Panc1 (cell line): ENCODE measurements around the gene MYEOV. TPM values are rescaled to one million over a fixed set of nuclear protein-coding genes. Genes with fewer than 3 reads are reported as not detected.

Experiments
- ATAC-seq: fragments of 200-7000 bp; cut with Tn5 transposase; 2 replicates; pipeline ENCODE4 v1.9.1; 2020; ENCODE audit warnings: mild to moderate bottlenecking, moderate library complexity
- BruUV-seq: library from RNA; stranded (reverse); fragments of 400-500 nt; replicated peaks from 2 replicates; lab custom pipeline; 2021; lab: Mats Ljungman, UMichigan
- CTCF ChIA-PET: fragments of 300-600 bp; sonication (Branson Sonifier 250); formaldehyde crosslinking; loops from one replicate; lab custom pipeline; 2022; ENCODE audit warnings: antibody characterized with exemption; lab: Charles Lee
- POLR2A ChIA-PET: fragments of 300-600 bp; sonication (Branson Sonifier 250); formaldehyde crosslinking; loops from one replicate; lab custom pipeline; 2022; ENCODE audit warnings: antibody characterized with exemption; lab: Charles Lee
- DNase-seq: peaks from one replicate; pipeline ENCODE4 v3.0.0-alpha.2; 2010; ENCODE audit warnings: low read depth, low spot score
- H3K27ac ChIP-seq: 2 replicates; pipeline ENCODE4 v1.5.1; 2011; ENCODE audit warnings: mild to moderate bottlenecking, low read length, inconsistent platforms
- H3K27me3 ChIP-seq: fragments of 200-500 bp; sonication (Bioruptor generic); 2 replicates; pipeline ENCODE4 v1.6.0; 2014; ENCODE audit warnings: low read length, inconsistent platforms; ENCODE audit not compliant: control insufficient read depth, insufficient read depth
- H3K36me3 ChIP-seq: fragments of 200-500 bp; sonication (Bioruptor generic); 2 replicates; pipeline ENCODE4 v1.5.1; 2014; ENCODE audit warnings: inconsistent platforms, mild to moderate bottlenecking, low read length, moderate library complexity; ENCODE audit not compliant: control insufficient read depth, insufficient read depth
- H3K4me1 ChIP-seq: 2 replicates; pipeline ENCODE4 v1.5.1; 2011; ENCODE audit warnings: inconsistent platforms, mild to moderate bottlenecking, low read length, moderate library complexity; ENCODE audit not compliant: control insufficient read depth, insufficient read depth
- H3K4me3 ChIP-seq, 2 experiments: 2 replicates each; pipeline ENCODE4 v1.5.1; 2011 to 2012; ENCODE audit warnings: low read depth in 2 of 2, low read length in 2 of 2, mild to moderate bottlenecking in 2 of 2, inconsistent platforms in 1 of 2, moderate library complexity in 1 of 2
- H3K9me3 ChIP-seq: fragments of 200-500 bp; sonication (Bioruptor generic); 2 replicates; pipeline ENCODE4 v1.5.1; 2014; ENCODE audit warnings: low read depth, mild to moderate bottlenecking, inconsistent platforms, low read length, moderate library complexity; ENCODE audit not compliant: control insufficient read depth, insufficient read depth
- POLR2AphosphoS5 ChIP-seq: IDR thresholded peaks from 2 replicates; pipeline ENCODE4 v1.6.1; 2012; ENCODE audit warnings: mild to moderate bottlenecking, low read depth, low read length, moderate library complexity
- SIN3A ChIP-seq: IDR thresholded peaks from 2 replicates; pipeline ENCODE4 v1.6.1; 2012; ENCODE audit warnings: low read depth, mild to moderate bottlenecking, low read length, moderate library complexity, borderline replicate concordance; ENCODE audit not compliant: insufficient read depth
- TCF7L2 ChIP-seq: IDR thresholded peaks from 2 replicates; pipeline ENCODE4 v1.6.1; 2011; ENCODE audit warnings: mild to moderate bottlenecking, low read depth, low read length, inconsistent platforms
- in situ Hi-C: cut with HindIII; loops from 2 replicates; pipeline ENCODE4 v1.10.0; 2016; ENCODE audit warnings: low sequenced_read_pairs, low pct_unique_long_range_greater_than_20kb
- intact Hi-C: fragments of 100-400 bp; cut with micrococcal nuclease; formaldehyde crosslinking; loops from one replicate; pipeline ENCODE4 v1.10.0; 2022; ENCODE audit not compliant: unreplicated experiment
- total RNA-seq: library from RNA; stranded (reverse); gene quantifications from one replicate; pipeline ENCODE4 v1.2.1, GENCODE V29; 2021; ENCODE audit not compliant: unreplicated experiment
- TF ChIP-seq, protein P1 (sequence below): fragments of 450-650 bp; IDR thresholded peaks from 2 replicates; pipeline ENCODE4 v1.5.1; 2017; ENCODE audit warnings: mild to moderate bottlenecking
- TF ChIP-seq, protein P2 (sequence below), 2 experiments: IDR thresholded peaks; 2 replicates each; pipeline ENCODE4 v1.6.1; 2011 to 2012; ENCODE audit warnings: low read depth in 2 of 2, control low read depth in 1 of 2, low read length in 1 of 2, mild to moderate bottlenecking in 1 of 2, moderate library complexity in 1 of 2; ENCODE audit not compliant: insufficient read depth in 1 of 2

MYEOV gene
- total RNA-seq, 1 experiment from 2014 or later: 69.8 TPM

DNA sequence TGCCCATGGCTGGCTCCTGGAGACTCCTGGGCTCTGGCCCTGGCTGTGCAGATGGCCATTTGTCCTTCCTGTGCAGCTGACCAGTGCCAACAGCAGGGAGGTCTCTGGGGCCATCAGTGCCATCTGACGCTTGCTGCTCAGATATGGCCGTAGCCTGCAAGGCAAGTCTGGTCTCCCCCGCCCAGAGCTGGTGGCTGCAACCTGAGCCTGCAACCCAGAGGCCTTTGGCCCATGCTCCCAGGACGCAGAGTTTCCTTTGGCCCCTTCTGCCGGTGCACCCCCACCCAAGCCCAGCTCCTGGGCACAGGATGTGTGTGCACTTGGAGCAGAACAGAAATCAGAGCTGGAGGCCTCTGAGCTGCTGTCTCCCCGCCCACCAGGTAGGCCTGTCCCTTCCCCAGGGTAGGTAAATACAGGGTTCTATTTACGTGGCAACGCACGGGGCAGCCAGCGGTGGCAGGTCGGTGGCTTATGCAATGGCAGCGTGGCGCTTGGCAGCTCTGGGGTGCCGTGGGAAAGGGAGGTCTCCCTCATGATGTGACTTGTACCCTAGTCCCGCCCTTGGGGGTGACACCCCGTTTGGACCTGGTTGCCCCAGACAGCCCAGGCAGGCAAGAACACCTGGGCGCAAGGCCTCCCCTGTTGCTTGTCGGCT lies 21.0 kb upstream of the MYEOV start:
- DNase-seq (no peak), ATAC-seq (no peak)
- CTCF ChIA-PET: interaction anchor here (0.6 kb wide), 1 partner anchor 33 kb away, joined by 15 read pairs; no protein-coding TSS in a partner anchor
- Histone ChIP-seq H3K4me3 (no peak overlapping the region), H3K27me3 (no peaks in the 10 kb centered on the region), H3K4me1 (peaks cover 13% of the 10 kb centered on the region), H3K27ac (no peak overlapping the region), H3K9me3 (no peaks in the 10 kb centered on the region), H3K36me3 (no peaks in the 10 kb centered on the region)
- TF ChIP-seq TCF7L2: no peak
- TF ChIP-seq SIN3A: no peak
- no peak for TF ChIP-seq POLR2AphosphoS5
- TF ChIP-seq, protein P1, sequence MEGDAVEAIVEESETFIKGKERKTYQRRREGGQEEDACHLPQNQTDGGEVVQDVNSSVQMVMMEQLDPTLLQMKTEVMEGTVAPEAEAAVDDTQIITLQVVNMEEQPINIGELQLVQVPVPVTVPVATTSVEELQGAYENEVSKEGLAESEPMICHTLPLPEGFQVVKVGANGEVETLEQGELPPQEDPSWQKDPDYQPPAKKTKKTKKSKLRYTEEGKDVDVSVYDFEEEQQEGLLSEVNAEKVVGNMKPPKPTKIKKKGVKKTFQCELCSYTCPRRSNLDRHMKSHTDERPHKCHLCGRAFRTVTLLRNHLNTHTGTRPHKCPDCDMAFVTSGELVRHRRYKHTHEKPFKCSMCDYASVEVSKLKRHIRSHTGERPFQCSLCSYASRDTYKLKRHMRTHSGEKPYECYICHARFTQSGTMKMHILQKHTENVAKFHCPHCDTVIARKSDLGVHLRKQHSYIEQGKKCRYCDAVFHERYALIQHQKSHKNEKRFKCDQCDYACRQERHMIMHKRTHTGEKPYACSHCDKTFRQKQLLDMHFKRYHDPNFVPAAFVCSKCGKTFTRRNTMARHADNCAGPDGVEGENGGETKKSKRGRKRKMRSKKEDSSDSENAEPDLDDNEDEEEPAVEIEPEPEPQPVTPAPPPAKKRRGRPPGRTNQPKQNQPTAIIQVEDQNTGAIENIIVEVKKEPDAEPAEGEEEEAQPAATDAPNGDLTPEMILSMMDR: no peak
- TF ChIP-seq, protein P2, sequence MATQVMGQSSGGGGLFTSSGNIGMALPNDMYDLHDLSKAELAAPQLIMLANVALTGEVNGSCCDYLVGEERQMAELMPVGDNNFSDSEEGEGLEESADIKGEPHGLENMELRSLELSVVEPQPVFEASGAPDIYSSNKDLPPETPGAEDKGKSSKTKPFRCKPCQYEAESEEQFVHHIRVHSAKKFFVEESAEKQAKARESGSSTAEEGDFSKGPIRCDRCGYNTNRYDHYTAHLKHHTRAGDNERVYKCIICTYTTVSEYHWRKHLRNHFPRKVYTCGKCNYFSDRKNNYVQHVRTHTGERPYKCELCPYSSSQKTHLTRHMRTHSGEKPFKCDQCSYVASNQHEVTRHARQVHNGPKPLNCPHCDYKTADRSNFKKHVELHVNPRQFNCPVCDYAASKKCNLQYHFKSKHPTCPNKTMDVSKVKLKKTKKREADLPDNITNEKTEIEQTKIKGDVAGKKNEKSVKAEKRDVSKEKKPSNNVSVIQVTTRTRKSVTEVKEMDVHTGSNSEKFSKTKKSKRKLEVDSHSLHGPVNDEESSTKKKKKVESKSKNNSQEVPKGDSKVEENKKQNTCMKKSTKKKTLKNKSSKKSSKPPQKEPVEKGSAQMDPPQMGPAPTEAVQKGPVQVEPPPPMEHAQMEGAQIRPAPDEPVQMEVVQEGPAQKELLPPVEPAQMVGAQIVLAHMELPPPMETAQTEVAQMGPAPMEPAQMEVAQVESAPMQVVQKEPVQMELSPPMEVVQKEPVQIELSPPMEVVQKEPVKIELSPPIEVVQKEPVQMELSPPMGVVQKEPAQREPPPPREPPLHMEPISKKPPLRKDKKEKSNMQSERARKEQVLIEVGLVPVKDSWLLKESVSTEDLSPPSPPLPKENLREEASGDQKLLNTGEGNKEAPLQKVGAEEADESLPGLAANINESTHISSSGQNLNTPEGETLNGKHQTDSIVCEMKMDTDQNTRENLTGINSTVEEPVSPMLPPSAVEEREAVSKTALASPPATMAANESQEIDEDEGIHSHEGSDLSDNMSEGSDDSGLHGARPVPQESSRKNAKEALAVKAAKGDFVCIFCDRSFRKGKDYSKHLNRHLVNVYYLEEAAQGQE (IDR thresholded peaks at IDR 0.05; ENCODE audit: insufficient read depth in 1 of 2, low read depth in 2 of 2, low read length in 1 of 2): no peak
- no TSS peak for BruUV-seq
- intact Hi-C loops: no loop called here
- POLR2A ChIA-PET: no interaction called here
- in situ Hi-C loops: no loop called here

DNA sequence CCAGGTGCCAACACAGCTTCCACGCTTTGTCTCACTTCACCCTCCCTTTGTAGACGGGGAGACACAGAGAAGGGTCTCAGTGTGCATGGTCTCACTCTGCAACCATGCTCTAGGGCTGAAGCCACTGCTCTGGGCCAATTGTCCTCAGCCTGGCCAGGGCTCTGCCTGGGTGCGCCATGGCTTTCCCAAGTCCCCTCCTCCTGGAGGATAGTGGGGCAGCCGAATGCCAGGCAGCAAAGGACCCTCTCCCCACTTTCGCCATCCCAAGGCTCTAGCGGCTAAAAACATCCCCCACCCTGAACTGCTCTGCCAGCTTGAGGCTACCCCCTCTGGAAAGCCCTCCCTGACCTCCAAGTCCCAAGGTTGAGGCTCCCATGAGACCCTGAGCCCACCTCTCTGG lies 20.4 kb upstream of the MYEOV start:
- ATAC-seq: no peak
- intact Hi-C loops: no loop called here
- POLR2A ChIA-PET: no interaction called here
- peaks cover 19% of the 10 kb centered on the region for H3K4me1 ChIP-seq
- no peaks in the 10 kb centered on the region for H3K27me3 ChIP-seq
- no peak overlapping the region for H3K4me3 ChIP-seq
- no peak for DNase-seq
- no peak overlapping the region for H3K27ac ChIP-seq
- CTCF ChIA-PET: no interaction called here
- no peaks in the 10 kb centered on the region for H3K36me3 ChIP-seq
- in situ Hi-C loops: no loop called here
- no TSS peak for BruUV-seq
- no peaks in the 10 kb centered on the region for H3K9me3 ChIP-seq
- TF ChIP-seq POLR2AphosphoS5: no peak
- TF ChIP-seq TCF7L2: no peak
- TF ChIP-seq, protein P2 (IDR thresholded peaks at IDR 0.05; ENCODE audit: insufficient read depth in 1 of 2, low read depth in 2 of 2, low read length in 1 of 2): no peak
- TF ChIP-seq SIN3A: no peak
- TF ChIP-seq, protein P1: no peak
